ENCODE measurements around the gene ZNF195. TPM values are rescaled to one million over a fixed set of nuclear protein-coding genes. Genes with fewer than 3 reads are reported as not detected.
"Not testable (repeated sequence)": the region's sequence is repeated elsewhere in the genome, so short reads cannot be mapped to it uniquely, and the experiment has no call there.

ZNF195 gene
- total RNA-seq, 1 donor from 2014 or later, result 33.4 TPM

- intact Hi-C loops (cut with micrococcal nuclease), result not testable (repeated sequence)
Measured at GRCh38 chr11:3404076-3404925, 25.4 kb upstream of the ZNF195 start.

GRCh38 chr11:3402861-3403250 is 23.9 kb upstream of the ZNF195 start:
- intact Hi-C loops (cut with micrococcal nuclease), result not testable (repeated sequence)

GRCh38 chr11:3402181-3402860 is 23.4 kb upstream of the ZNF195 start:
- intact Hi-C loops (cut with micrococcal nuclease), result not testable (repeated sequence)

GRCh38 chr11:3401052-3401451 is 22.1 kb upstream of the ZNF195 start:
- intact Hi-C loops (cut with micrococcal nuclease), result not testable (repeated sequence)

DNA sequence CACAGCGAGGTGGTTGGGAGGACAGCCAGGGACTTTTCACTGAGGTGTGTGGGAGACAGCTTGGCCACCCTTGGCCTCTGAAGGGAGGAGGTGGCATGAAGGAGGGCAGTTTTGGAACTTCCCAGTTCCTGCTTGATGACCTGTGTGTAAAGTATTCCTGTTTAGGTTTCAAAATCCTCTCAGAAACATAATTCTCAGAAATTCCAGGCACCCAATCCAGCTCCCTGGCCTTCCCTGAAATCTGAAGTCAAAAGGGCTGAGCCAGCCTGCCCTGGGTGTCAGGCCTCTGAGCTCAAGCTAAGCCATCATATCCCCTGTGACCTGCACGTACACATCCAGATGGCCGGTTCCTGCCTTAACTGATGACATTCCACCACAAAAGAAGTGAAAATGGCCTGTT is 19.6 kb upstream of the ZNF195 start:
- intact Hi-C loops (cut with micrococcal nuclease), result not testable (repeated sequence)

GRCh38 chr11:3398106-3398505 is 19.2 kb upstream of the ZNF195 start:
- intact Hi-C loops (cut with micrococcal nuclease), result not testable (repeated sequence)

DNA sequence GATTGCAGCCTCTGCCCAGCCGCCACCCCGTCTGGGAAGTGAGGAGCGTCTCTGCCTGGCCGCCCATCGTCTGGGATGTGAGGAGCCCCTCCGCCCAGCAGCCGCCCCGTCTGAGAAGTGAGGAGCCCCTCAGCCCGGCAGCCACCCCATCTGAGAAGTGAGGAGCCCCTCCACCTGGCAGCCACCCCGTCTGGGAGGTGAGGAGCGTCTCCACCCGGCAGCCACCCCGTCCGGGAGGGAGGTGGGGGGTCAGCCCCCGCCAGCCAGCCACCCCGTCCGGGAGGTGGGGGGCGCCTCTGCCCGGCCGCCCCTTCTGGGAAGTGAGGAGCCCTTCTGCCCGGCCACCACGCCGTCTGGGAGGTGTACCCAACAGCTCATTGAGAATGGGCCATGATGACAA is 18.3 kb upstream of the ZNF195 start:
- intact Hi-C loops (cut with micrococcal nuclease), result not testable (repeated sequence)

GRCh38 chr11:3395468-3395867 is 16.5 kb upstream of the ZNF195 start:
- intact Hi-C loops (cut with micrococcal nuclease), result not testable (repeated sequence)

DNA sequence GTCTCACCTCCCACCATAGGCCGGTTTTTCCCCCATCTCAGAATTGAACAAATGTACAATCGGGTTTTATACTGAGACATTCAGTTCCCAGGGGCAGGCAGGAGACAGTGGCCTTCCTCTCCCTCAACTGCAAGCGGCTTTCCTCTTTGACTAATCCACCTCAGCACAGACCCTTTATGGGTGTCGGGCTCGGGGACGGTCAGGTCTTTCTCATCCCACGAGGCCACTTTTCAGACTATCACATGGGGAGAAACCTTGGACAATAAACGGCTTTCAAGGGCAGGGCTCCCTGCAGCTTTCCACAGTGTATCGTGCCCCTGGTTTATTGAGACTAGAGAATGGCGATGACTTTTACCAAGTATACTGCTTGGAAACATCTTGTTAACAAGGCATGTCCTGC is 16.0 kb upstream of the ZNF195 start:
- intact Hi-C loops (cut with micrococcal nuclease), result not testable (repeated sequence)

GRCh38 chr11:3393450-3393849 is 14.5 kb upstream of the ZNF195 start:
- intact Hi-C loops (cut with micrococcal nuclease), result not testable (repeated sequence)

- intact Hi-C loops (cut with micrococcal nuclease), result no loop called here
Measured at GRCh38 chr11:3382613-3383285, 3.8 kb upstream of the ZNF195 start.

GRCh38 chr11:3381794-3382193 is 2.8 kb upstream of the ZNF195 start:
- intact Hi-C loops (cut with micrococcal nuclease), result no loop called here

DNA sequence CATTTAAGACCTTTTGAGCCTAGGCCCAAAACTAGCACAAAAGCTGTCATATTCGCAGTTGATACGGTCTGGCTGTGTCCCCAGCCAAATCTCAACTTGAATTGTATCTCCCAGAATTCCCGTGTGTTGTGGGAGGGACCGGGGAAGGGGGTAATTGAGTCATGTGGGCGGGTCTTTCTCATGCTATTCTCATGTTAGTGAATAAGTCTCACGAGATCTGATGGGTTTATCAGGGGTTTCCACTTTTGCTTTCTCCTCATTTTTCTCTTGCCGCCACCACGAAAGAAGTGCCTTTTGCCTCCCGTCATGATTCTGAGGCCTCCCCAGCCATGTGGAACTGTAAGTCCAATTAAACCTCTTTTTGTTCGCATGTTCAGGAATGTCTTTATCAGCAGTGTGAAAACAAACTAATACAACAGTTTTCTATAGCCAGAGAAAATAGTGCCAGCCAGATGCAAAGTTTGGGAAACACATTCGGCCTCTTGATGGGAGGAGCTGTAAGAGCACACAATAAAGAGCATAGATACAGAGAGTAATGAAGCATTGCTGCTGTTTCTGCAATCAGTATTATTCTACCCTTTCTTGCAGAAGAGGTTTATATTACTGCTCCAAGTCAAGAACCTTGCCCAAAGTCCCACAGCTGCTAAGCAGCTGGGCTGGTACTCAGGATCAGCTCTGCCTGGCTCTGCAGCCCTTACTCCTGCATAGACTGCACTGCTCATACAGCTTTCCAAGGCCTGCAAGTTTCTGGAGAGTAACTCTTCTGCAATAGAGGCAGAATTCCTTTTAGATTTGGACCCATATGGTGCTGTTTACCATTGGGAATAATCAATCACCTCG is 2.0 kb upstream of the ZNF195 start:
- intact Hi-C loops (cut with micrococcal nuclease), result no loop called here

GRCh38 chr11:3375552-3375951 is 3.4 kb downstream of the ZNF195 start:
- intact Hi-C loops (cut with micrococcal nuclease), result loop anchor here (5.0 to 10.0 kb wide), 3 partner anchors 321 to 1232 kb away; partner anchors contain the start of genes CARS1, NAP1L4 and TRIM68

DNA sequence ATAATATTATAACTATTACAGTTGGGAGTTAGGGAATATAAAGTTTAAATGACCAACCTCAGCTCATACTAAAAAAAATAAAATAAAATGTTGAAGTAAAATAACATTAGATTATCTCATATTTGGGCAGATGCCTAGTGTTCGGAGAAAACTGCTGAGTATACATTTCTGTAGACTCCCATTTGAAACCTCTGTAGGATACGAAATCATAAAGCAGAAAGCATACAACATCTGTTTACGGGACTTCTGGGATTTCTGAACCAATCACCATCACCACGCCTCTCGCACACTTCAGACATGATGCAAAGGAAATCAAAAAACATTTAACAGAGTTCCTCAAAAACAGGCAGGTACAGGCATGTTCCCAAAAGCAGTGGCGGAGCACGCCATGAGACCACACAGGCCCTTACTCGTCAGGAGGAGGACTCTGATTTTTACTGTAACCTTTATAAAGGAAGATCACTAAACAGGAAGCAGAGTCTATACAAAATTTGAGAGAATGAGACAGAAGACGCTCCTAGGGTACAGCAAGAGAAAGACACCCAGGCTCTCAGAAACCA is 8.6 kb downstream of the ZNF195 start:
- intact Hi-C loops (cut with micrococcal nuclease), result loop anchor here (10.0 kb wide), 1 partner anchor 316 kb away; the partner anchor contains the start of gene CARS1

- intact Hi-C loops (cut with micrococcal nuclease), result no loop called here
Measured at GRCh38 chr11:3369366-3369765, 9.6 kb downstream of the ZNF195 start.

DNA sequence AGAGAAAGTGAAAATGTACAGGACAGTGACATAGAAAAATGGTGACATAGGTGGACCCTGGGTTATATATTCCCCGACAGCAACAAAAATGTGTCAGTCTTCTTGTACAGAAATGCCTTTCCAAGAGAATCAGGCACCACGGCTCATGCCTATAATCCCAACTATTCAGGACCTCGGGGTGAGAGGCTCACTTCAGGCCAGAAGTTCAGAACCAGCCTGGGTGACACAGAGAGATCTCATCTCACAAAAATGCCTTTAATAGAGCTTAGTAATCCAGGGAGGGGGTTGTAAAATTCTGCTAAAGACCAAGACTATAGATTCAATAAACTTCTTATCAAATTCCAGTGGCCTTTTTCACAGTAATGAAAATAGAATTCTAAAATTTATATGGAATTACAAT is 10.7 kb downstream of the ZNF195 start:
- intact Hi-C loops (cut with micrococcal nuclease), result no loop called here

DNA sequence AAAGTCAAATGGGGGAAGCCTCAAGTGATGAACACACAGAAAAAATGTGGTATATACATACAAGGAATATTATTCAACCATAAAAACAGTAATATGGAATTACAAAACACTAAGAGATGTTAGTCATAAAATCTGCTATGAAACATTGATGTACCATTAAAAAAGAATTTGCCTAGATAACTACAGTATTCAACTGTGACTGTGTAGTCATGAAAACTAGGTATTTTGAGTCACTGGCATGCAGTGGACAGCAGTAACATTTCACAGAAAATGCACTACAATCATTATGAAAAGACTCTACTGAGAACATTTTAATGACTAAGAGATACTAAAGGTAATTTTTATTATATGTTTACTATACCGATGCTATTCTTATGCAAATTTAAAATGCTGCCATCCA is 11.7 kb downstream of the ZNF195 start:
- intact Hi-C loops (cut with micrococcal nuclease), result no loop called here

DNA sequence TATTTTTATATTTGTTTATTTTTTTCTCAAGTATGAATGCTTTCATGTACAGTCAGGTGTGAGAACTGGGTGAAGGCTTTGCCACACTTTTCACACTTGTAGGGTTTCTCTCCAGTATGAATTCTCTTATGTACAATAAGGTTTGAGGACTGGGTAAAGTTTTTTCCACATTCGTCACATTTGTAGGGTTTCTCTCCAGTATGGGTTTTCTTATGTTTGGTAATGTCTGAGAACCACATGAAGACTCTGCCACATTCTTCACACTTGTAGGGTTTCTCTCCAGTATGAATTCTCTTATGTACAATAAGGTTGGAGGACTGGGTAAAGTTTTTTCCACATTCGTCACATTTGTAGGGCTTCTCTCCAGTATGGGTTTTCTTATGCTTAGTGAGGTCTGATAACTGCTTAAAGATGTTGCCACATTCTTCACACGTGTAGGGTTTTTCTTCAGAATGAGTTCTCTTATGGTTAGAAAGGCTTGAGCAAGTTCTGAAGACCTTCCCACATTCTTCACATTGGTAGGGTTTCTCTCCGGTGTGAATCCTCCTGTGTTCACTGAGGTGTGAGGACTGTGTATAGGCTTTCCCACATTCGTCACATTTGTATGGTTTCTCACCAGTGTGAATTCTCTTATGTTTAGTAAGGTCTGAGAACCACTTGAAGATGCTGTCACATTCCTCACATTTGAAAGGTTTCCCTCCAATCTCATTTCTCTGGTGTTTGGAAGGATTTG is 19.7 kb downstream of the ZNF195 start:
- intact Hi-C loops (cut with micrococcal nuclease), result no loop called here

Data from T-helper 1 cell treated with Interleukin-12 subunit alpha and Interleukin-12 subunit beta and Interleukin-4 antibody, amounts not matched to agents 30 ng/mL and 1 ng/mL, for 36 hours (primary cell).